Psoas muscle (tissue), 8 donors: ENCODE results near the gene HOXA13. TPM values are rescaled to one million over a fixed set of nuclear protein-coding genes. Genes with fewer than 3 reads are reported as not detected.
A peak's percentile ranks its signal among the peaks of the same experiment; 100 is the strongest.

Experiments
- ATAC-seq, 4 donors: fragments of 200-7000 bp; cut with Tn5 transposase; one replicate each; pipeline ENCODE4 v1.9.1; 2020; ENCODE audit warnings: moderate library complexity in 3 of 4, mild to moderate bottlenecking in 2 of 4
- DNase-seq, 2 donors: peaks; one replicate each; pipeline ENCODE4 v3.0.0-alpha.2; 2020
- H3K27ac ChIP-seq: fragments of 200-600 bp; one replicate; pipeline ENCODE4 v1.8.0; 2022
- H3K27me3 ChIP-seq, 3 donors: fragments of 200-600 bp in 1 of 3; one replicate each; pipeline versions ENCODE4 v1.6.1 to v1.8.0; 2013 to 2022; ENCODE audit warnings: low read length in 2 of 3, mild to moderate bottlenecking in 2 of 3, moderate library complexity in 1 of 3; ENCODE audit not compliant: insufficient read depth in 3 of 3
- H3K36me3 ChIP-seq, 2 donors: fragments of 200-600 bp in 1 of 2; one replicate each; pipeline versions ENCODE4 v1.6.1 to v1.8.0; 2013 to 2022; ENCODE audit warnings: low read depth in 1 of 2, mild to moderate bottlenecking in 1 of 2, moderate library complexity in 1 of 2; ENCODE audit not compliant: insufficient read depth in 1 of 2
- H3K4me1 ChIP-seq: fragments of 200-600 bp; one replicate; pipeline ENCODE4 v1.8.0; 2022
- H3K4me3 ChIP-seq: fragments of 200-600 bp; one replicate; pipeline ENCODE4 v1.8.0; 2022; ENCODE audit warnings: mild to moderate bottlenecking
- H3K9me3 ChIP-seq: fragments of 200-600 bp; one replicate; pipeline ENCODE4 v1.8.0; 2022
- CTCF ChIP-seq: fragments of 200-600 bp; IDR thresholded peaks from one replicate; pipeline ENCODE4 v1.8.0; 2022; ENCODE audit warnings: antibody characterized with exemption
- WGBS, 3 donors: extraction: QIAGEN DNeasy Blood & Tissue Kit; methylation state at CpG; one replicate each; pipeline versions ENCODE4 v1.1.6 to v1.1.7; 2013; 5-methylcytosine and 5-hydroxymethylcytosine counted together
- intact Hi-C, 2 donors: fragments of 100-400 bp; cut with DNase I; formaldehyde crosslinking; loops; one replicate each; pipeline versions ENCODE4 v1.11.0 to v1.14.2; 2022
- polyA plus RNA-seq, 3 donors: library from polyadenylated mRNA; stranded (reverse); fragments of 200-250 nt; gene quantifications; one replicate each; pipeline ENCODE4 v1.2.3, GENCODE V29; 2013
- total RNA-seq, 4 donors: library from RNA; stranded (reverse); fragmentation: NEBNext Ultra II Directional in 2 of 4; extraction: Animal tissue kit (Norgen Biotek cat#: 25700) in 2 of 4; gene quantifications; one replicate each; pipeline versions ENCODE4 v1.2.1 to v1.2.4, GENCODE V29; 2021 to 2023
- donor health status: healthy with polysubstance abuse.
- donor health status: DM: no; HTN: no; CAD: no; lungs with moderate emphysema.
- donor health status: Bipolar disorder and iron deficiency.
- donor health status: healthy.
- donor health status: DM: yes; HTN: yes; CAD: no.
- donor health status: DM: no; HTN: no; CAD: no.
- donor health status: DM: no; HTN: no; CAD: no.
- donor health status: DM: yes; HTN: yes; CAD: no.

Gene HOXA13
- total and polyA plus RNA-seq, 7 donors: 0.01 to 0.08 (median 0.06) TPM; not detected in 4

GRCh38 chr7:27175626-27176523 lies 24.0 kb downstream of the HOXA13 start:
- intact Hi-C loops: no loop called here
- no peak for TF ChIP-seq CTCF
- Histone ChIP-seq H3K36me3 (no peaks in the 10 kb centered on the region), H3K9me3 (no peaks in the 10 kb centered on the region), H3K27me3 (peaks cover 0 to 4% (median 0%) of the 10 kb centered on the region in 3 donors), H3K4me3 (peak overlapping the region; percentile 79), H3K27ac (peak overlapping the region; percentile 92), H3K4me1 (peaks cover 23% of the 10 kb centered on the region)
- 37 to 58% (median 40%) methylated on average over 40 of the region's 40 CpGs for WGBS, 3 donors
- DNase-seq (peak in 1 of 2 donors; percentile 55), ATAC-seq (peak in 2 of 4 donors; percentile 21)

- H3K36me3 ChIP-seq: no peaks in the 10 kb centered on the region
- intact Hi-C loops: no loop called here
- TF ChIP-seq CTCF: no peak
- H3K27ac ChIP-seq: peak overlapping the region; percentile 92
- 54 to 75% (median 70%) methylated on average over 12 of the region's 12 CpGs for WGBS, 3 donors
- peaks cover 23% of the 10 kb centered on the region for H3K4me1 ChIP-seq
- no peaks in the 10 kb centered on the region for H3K9me3 ChIP-seq
- peak in 1 of 2 donors; percentile 61 for DNase-seq
- H3K27me3 ChIP-seq: peaks cover 0 to 4% (median 0%) of the 10 kb centered on the region in 3 donors
- peak in 3 of 4 donors; percentile 19 to 28 (median 22) for ATAC-seq
- H3K4me3 ChIP-seq: peak overlapping the region; percentile 79
Observed at GRCh38 chr7:27174874-27175625, 24.8 kb downstream of the HOXA13 start.

- H3K27me3 ChIP-seq: no peaks in the 10 kb centered on the region
- ATAC-seq: peak in 3 of 4 donors; percentile 8 to 15 (median 14)
- H3K4me3 ChIP-seq: peak within 1 kb of the TSS; percentile 79
- H3K27ac ChIP-seq: peak within 1 kb of the TSS; percentile 92
- no peaks in the 10 kb centered on the region for H3K36me3 ChIP-seq
- TF ChIP-seq CTCF: no peak
- 7 to 12% (median 12%) methylated on average over 67 to 82 of the region's 82 CpGs for WGBS, 3 donors
- peak in 1 of 2 donors; percentile 70 for DNase-seq
- peaks cover 19% of the 10 kb centered on the region for H3K4me1 ChIP-seq
- H3K9me3 ChIP-seq: no peaks in the 10 kb centered on the region
- intact Hi-C loops: loop anchor here in 1 of 2 donors (2.0 kb wide), 1 partner anchor 1317 kb away; no protein-coding TSS in a partner anchor
Observed at GRCh38 chr7:27173956-27174873, 25.7 kb downstream of the HOXA13 start, which contains the start of gene HOXA10. TSS of gene HOXA10 (minus strand) at chr7:27174320. CDS start at chr7:27174306, 14 bp downstream.

- peak overlapping the region; percentile 92 for H3K27ac ChIP-seq
- peak overlapping the region; percentile 79 for H3K4me3 ChIP-seq
- peak in 1 of 2 donors; percentile 81 for DNase-seq
- whole genome bisulfite sequencing, 3 donors: 0 to 1% (median 0%) methylated on average over 40 to 59 of the region's 59 CpGs
- H3K27me3 ChIP-seq: no peaks in the 10 kb centered on the region
- no peaks in the 10 kb centered on the region for H3K9me3 ChIP-seq
- no peak for TF ChIP-seq CTCF
- no peaks in the 10 kb centered on the region for H3K36me3 ChIP-seq
- ATAC-seq: peak; percentile 18 to 54 (median 44)
- intact Hi-C loops: loop anchor here in 1 of 2 donors (2.0 kb wide), 1 partner anchor 1317 kb away; no protein-coding TSS in a partner anchor
- peaks cover 19% of the 10 kb centered on the region for H3K4me1 ChIP-seq
Observed at GRCh38 chr7:27173511-27173955, 26.4 kb downstream of the HOXA13 start.
